HG03097 (cell line): Measurements from ENCODE around the gene SPINK1.
"Not testable (repeated sequence)": the region's sequence is repeated elsewhere in the genome, so short reads cannot be mapped to it uniquely, and the experiment has no call there.

ENCODE experiments used
- ATAC-seq: cut with Tn5 transposase; IDR thresholded peaks from one replicate; pipeline ENCODE4 v1.9.1; 2021; ENCODE audit not compliant: unreplicated experiment, low FRiP score

SPINK1 gene

GRCh38 chr5:147854894-147855773, 23.7 kb upstream of the SPINK1 start:
- no peak for ATAC-seq

GRCh38 chr5:147854331-147854730, 22.9 kb upstream of the SPINK1 start:
- no peak for ATAC-seq

- no peak for ATAC-seq
Measured at GRCh38 chr5:147853372-147853987, 22.0 kb upstream of the SPINK1 start.

GRCh38 chr5:147852365-147852764, 20.9 kb upstream of the SPINK1 start:
- ATAC-seq: no peak

GRCh38 chr5:147851578-147851977, 20.1 kb upstream of the SPINK1 start:
- ATAC-seq: no peak

GRCh38 chr5:147849226-147849625, 17.8 kb upstream of the SPINK1 start:
- no peak for ATAC-seq

- ATAC-seq: no peak
Measured at GRCh38 chr5:147845618-147846017, 14.1 kb upstream of the SPINK1 start.

GRCh38 chr5:147844846-147845245, 13.4 kb upstream of the SPINK1 start:
- no peak for ATAC-seq

- ATAC-seq: no peak
Measured at GRCh38 chr5:147842869-147843268, 11.4 kb upstream of the SPINK1 start.

- no peak for ATAC-seq
Measured at GRCh38 chr5:147836439-147836838, 5.0 kb upstream of the SPINK1 start.

- ATAC-seq: no peak
Measured at GRCh38 chr5:147835386-147835798, 3.9 kb upstream of the SPINK1 start.

GRCh38 chr5:147832541-147832940, 1.1 kb upstream of the SPINK1 start:
- ATAC-seq: no peak

GRCh38 chr5:147830035-147830434, 1.4 kb downstream of the SPINK1 start:
- no peak for ATAC-seq

GRCh38 chr5:147827017-147827416, 4.5 kb downstream of the SPINK1 start:
- not testable (repeated sequence) for ATAC-seq

- no peak for ATAC-seq
Measured at GRCh38 chr5:147826361-147826760, 5.1 kb downstream of the SPINK1 start.

- peak; percentile 88 for ATAC-seq
Measured at GRCh38 chr5:147822686-147823491, 8.6 kb downstream of the SPINK1 start.

GRCh38 chr5:147822222-147822621, 9.2 kb downstream of the SPINK1 start:
- ATAC-seq: not testable (repeated sequence)

- ATAC-seq: no peak
Measured at GRCh38 chr5:147821766-147822165, 9.7 kb downstream of the SPINK1 start.

- ATAC-seq: no peak
Measured at GRCh38 chr5:147819261-147819770, 12.2 kb downstream of the SPINK1 start.

GRCh38 chr5:147818290-147818689, 13.2 kb downstream of the SPINK1 start:
- no peak for ATAC-seq

- ATAC-seq: no peak
Measured at GRCh38 chr5:147813696-147814095, 17.8 kb downstream of the SPINK1 start.
